Nephron (organoid): ENCODE data around the gene PAN3.

Source experiments
- H3K27ac Mint-ChIP-seq, 3 experiments: 2 replicates each; pipeline ENCODE4 v1.8.0; 2020; ENCODE audit warnings: mixed read lengths in 3 of 3, mild to moderate bottlenecking in 2 of 3, moderate library complexity in 1 of 3
- H3K27me3 Mint-ChIP-seq: 2 replicates; pipeline ENCODE4 v1.8.0; 2021; ENCODE audit warnings: low read depth, mild to moderate bottlenecking, moderate library complexity, mixed read lengths
- H3K36me3 Mint-ChIP-seq: 2 replicates; pipeline ENCODE4 v1.8.0; 2020; ENCODE audit warnings: low read depth, mixed read lengths
- H3K4me1 Mint-ChIP-seq: 2 replicates; pipeline ENCODE4 v1.8.0; 2020; ENCODE audit warnings: mixed read lengths
- H3K4me3 Mint-ChIP-seq, 3 experiments: 2 replicates each; pipeline ENCODE4 v1.8.0; 2020; ENCODE audit warnings: mild to moderate bottlenecking in 3 of 3, mixed read lengths in 3 of 3, moderate library complexity in 2 of 3
- H3K9me3 Mint-ChIP-seq: 2 replicates; pipeline ENCODE4 v1.8.0; 2020; ENCODE audit warnings: mixed read lengths
- CTCF ChIP-seq, 3 experiments: fragments of 200-600 bp; sonication (generic); IDR thresholded peaks; one replicate each; pipeline ENCODE4 v1.5.0; 2021; ENCODE audit warnings: antibody characterized with exemption in 3 of 3; ENCODE audit not compliant: unreplicated experiment in 3 of 3

PAN3 gene

GRCh38 chr13:28138012-28138755 lies at the start of gene PAN3:
PAN3 (plus strand) TSS chr13:28138545; CDS start chr13:28138658, 113 bp downstream.
- TF ChIP-seq CTCF (IDR thresholded peaks at IDR 0.05; ENCODE audit: unreplicated experiment in 3 of 3): no peak
- H3K36me3 Mint-ChIP-seq: no peaks in the 10 kb centered on the region
- H3K27me3 Mint-ChIP-seq: no peaks in the 10 kb centered on the region
- peak within 1 kb of the TSS; percentile 93 to 100 (median 99) for H3K4me3 Mint-ChIP-seq
- H3K4me1 Mint-ChIP-seq: peaks cover 43% of the 10 kb centered on the region
- H3K9me3 Mint-ChIP-seq: no peaks in the 10 kb centered on the region
- H3K27ac Mint-ChIP-seq: peak within 1 kb of the TSS; percentile 98 to 100 (median 99)

- Mint-ChIP-seq H3K4me3 (no peak overlapping the region), H3K27me3 (peaks cover 26% of the 10 kb centered on the region), H3K9me3 (peaks cover 9% of the 10 kb centered on the region), H3K27ac (no peak overlapping the region), H3K36me3 (no peaks in the 10 kb centered on the region), H3K4me1 (no peaks in the 10 kb centered on the region)
- no peak for TF ChIP-seq CTCF (IDR thresholded peaks at IDR 0.05; ENCODE audit: unreplicated experiment in 3 of 3)
These were observed 49.3 kb upstream of the PAN3 start for GRCh38 chr13:28089065-28089464.

- Mint-ChIP-seq H3K9me3 (peaks cover 8% of the 10 kb centered on the region), H3K27ac (no peak overlapping the region), H3K36me3 (no peaks in the 10 kb centered on the region), H3K4me1 (no peaks in the 10 kb centered on the region), H3K4me3 (no peak overlapping the region), H3K27me3 (peaks cover 51% of the 10 kb centered on the region)
- no peak for TF ChIP-seq CTCF (IDR thresholded peaks at IDR 0.05; ENCODE audit: unreplicated experiment in 3 of 3)
These were observed 45.9 kb upstream of the PAN3 start for GRCh38 chr13:28092431-28092830.

GRCh38 chr13:28093881-28094280 lies 44.5 kb upstream of the PAN3 start:
- TF ChIP-seq CTCF (IDR thresholded peaks at IDR 0.05; ENCODE audit: unreplicated experiment in 3 of 3): no peak
- Mint-ChIP-seq H3K36me3 (peaks cover 4% of the 10 kb centered on the region), H3K4me3 (no peak overlapping the region), H3K27ac (no peak overlapping the region), H3K9me3 (peaks cover 11% of the 10 kb centered on the region), H3K27me3 (peaks cover 65% of the 10 kb centered on the region), H3K4me1 (no peaks in the 10 kb centered on the region)

- peaks cover 12% of the 10 kb centered on the region for H3K9me3 Mint-ChIP-seq
- peaks cover 4% of the 10 kb centered on the region for H3K36me3 Mint-ChIP-seq
- no peak overlapping the region for H3K27ac Mint-ChIP-seq
- no peaks in the 10 kb centered on the region for H3K4me1 Mint-ChIP-seq
- H3K27me3 Mint-ChIP-seq: peaks cover 69% of the 10 kb centered on the region
- TF ChIP-seq CTCF (IDR thresholded peaks at IDR 0.05; ENCODE audit: unreplicated experiment in 3 of 3): no peak
- no peak overlapping the region for H3K4me3 Mint-ChIP-seq
These were observed 44.0 kb upstream of the PAN3 start for GRCh38 chr13:28094306-28094705.

- no peak overlapping the region for H3K27ac Mint-ChIP-seq
- no peak for TF ChIP-seq CTCF (IDR thresholded peaks at IDR 0.05; ENCODE audit: unreplicated experiment in 3 of 3)
- H3K9me3 Mint-ChIP-seq: peaks cover 14% of the 10 kb centered on the region
- peaks cover 4% of the 10 kb centered on the region for H3K36me3 Mint-ChIP-seq
- no peak overlapping the region for H3K4me3 Mint-ChIP-seq
- no peaks in the 10 kb centered on the region for H3K4me1 Mint-ChIP-seq
- H3K27me3 Mint-ChIP-seq: peaks cover 95% of the 10 kb centered on the region
These were observed 40.8 kb upstream of the PAN3 start for GRCh38 chr13:28097503-28097902.
